Fibroblast of the aortic adventitia (primary cell): Measurements from ENCODE around the gene FAM20C. TPM values are rescaled to one million over a fixed set of nuclear protein-coding genes. Genes with fewer than 3 reads are reported as not detected.

Source experiments
- DNase-seq: peaks from one replicate; pipeline ENCODE4 v3.0.0-alpha.2; 2010; ENCODE audit warnings: low read depth
- H3K4me3 ChIP-seq: 2 replicates; pipeline ENCODE4 v1.5.1; 2011; ENCODE audit warnings: low read depth, mild to moderate bottlenecking, control low read depth, low read length, moderate library complexity
- CTCF ChIP-seq: IDR thresholded peaks from 2 replicates; pipeline ENCODE4 v1.5.1; 2011; ENCODE audit warnings: mild to moderate bottlenecking, low read length, control low read depth, inconsistent platforms; ENCODE audit not compliant: insufficient read depth
- total RNA-seq: library from RNA; depleted of rRNA; stranded (reverse); fragments of >200 nt; gene quantifications from 2 replicates; pipeline ENCODE4 v1.2.3, GENCODE V29; 2012; ENCODE audit warnings: low replicate concordance

FAM20C gene
- total RNA-seq, 1 donor, result 55.5 TPM

- no peak overlapping the region for H3K4me3 ChIP-seq
- no peak for DNase-seq
- TF ChIP-seq CTCF, result no peak
These were observed 18.8 kb downstream of the FAM20C start for GRCh38 chr7:211033-211714.

GRCh38 chr7:211715-212058, 19.3 kb downstream of the FAM20C start:
- no peak for DNase-seq
- TF ChIP-seq CTCF, result no peak
- H3K4me3 ChIP-seq, result no peak overlapping the region

GRCh38 chr7:212754-213153, 20.4 kb downstream of the FAM20C start:
- no peak for DNase-seq
- no peak for TF ChIP-seq CTCF
- H3K4me3 ChIP-seq, result no peak overlapping the region

GRCh38 chr7:213324-213993, 21.1 kb downstream of the FAM20C start:
- no peak for TF ChIP-seq CTCF
- no peak for DNase-seq

GRCh38 chr7:214410-215212, 22.2 kb downstream of the FAM20C start:
- H3K4me3 ChIP-seq, result no peak overlapping the region
- no peak for TF ChIP-seq CTCF
- no peak for DNase-seq

More at GRCh38 chr7:213324-213993, 21.1 kb downstream of the FAM20C start:
- H3K4me3 ChIP-seq, result no peak overlapping the region

GRCh38 chr7:216360-217300, 24.3 kb downstream of the FAM20C start:
- no peak overlapping the region for H3K4me3 ChIP-seq
- TF ChIP-seq CTCF, result no peak
- DNase-seq, result peak; percentile 40
